Natural killer cell (primary cell): ENCODE data around the gene TMEM169. TPM values are rescaled to one million over a fixed set of nuclear protein-coding genes. Genes with fewer than 3 reads are reported as not detected.

Experiments
- ATAC-seq, 3 donors: fragments of 150-1000 bp in 2 of 3; fragments of 200-7000 bp in 1 of 3; cut with Tn5 transposase; 1 replicate in 1 of 3; 2 replicates in 2 of 3; pipeline ENCODE4 v1.10.0; 2021; ENCODE audit warnings: mild to moderate bottlenecking in 2 of 3, moderate library complexity in 2 of 3
- DNase-seq, 2 donors: peaks; one replicate each; pipeline versions ENCODE4 v3.0.0 to v3.0.0-alpha.2; 2013 to 2021; ENCODE audit warnings: mixed read lengths in 1 of 2
- H3K27ac ChIP-seq: one replicate; pipeline ENCODE4 v1.5.1; 2013; ENCODE audit warnings: mild to moderate bottlenecking, low read length
- H3K27me3 ChIP-seq: one replicate; pipeline ENCODE4 v1.6.1; 2013; ENCODE audit warnings: low read length; ENCODE audit not compliant: control insufficient read depth, insufficient read depth
- H3K36me3 ChIP-seq: one replicate; pipeline ENCODE4 v1.6.1; 2013; ENCODE audit warnings: low read length; ENCODE audit not compliant: control insufficient read depth, insufficient read depth
- H3K4me1 ChIP-seq: one replicate; pipeline ENCODE4 v1.6.1; 2013; ENCODE audit warnings: low read length; ENCODE audit not compliant: control insufficient read depth, insufficient read depth
- H3K4me3 ChIP-seq: one replicate; pipeline ENCODE4 v1.5.1; 2013; ENCODE audit warnings: low read length
- H3K9me3 ChIP-seq: one replicate; pipeline ENCODE4 v1.6.1; 2013; ENCODE audit warnings: low read length; ENCODE audit not compliant: control insufficient read depth, insufficient read depth
- H3K27ac Mint-ChIP-seq, 2 donors: one replicate each; pipeline ENCODE4 v1.8.0; 2022; ENCODE audit warnings: mild to moderate bottlenecking in 2 of 2, mixed read lengths in 2 of 2, moderate library complexity in 1 of 2
- H3K27me3 Mint-ChIP-seq, 2 donors: one replicate each; pipeline ENCODE4 v1.8.0; 2022; ENCODE audit warnings: low read depth in 2 of 2, mixed read lengths in 2 of 2
- H3K36me3 Mint-ChIP-seq: one replicate; pipeline ENCODE4 v1.8.0; 2022; ENCODE audit warnings: mixed read lengths
- H3K4me1 Mint-ChIP-seq, 2 donors: one replicate each; pipeline ENCODE4 v1.8.0; 2022; ENCODE audit warnings: mixed read lengths in 2 of 2
- H3K4me3 Mint-ChIP-seq: one replicate; pipeline ENCODE4 v1.8.0; 2022; ENCODE audit warnings: mild to moderate bottlenecking, moderate library complexity, mixed read lengths
- H3K9me3 Mint-ChIP-seq, 2 donors: one replicate each; pipeline ENCODE4 v1.8.0; 2022; ENCODE audit warnings: mixed read lengths in 2 of 2
- WGBS: methylation state at CpG from one replicate; pipeline ENCODE4 v1.1.7; 2013; ENCODE audit warnings: missing lambda C conversion rate; ENCODE audit not compliant: insufficient coverage; 5-methylcytosine and 5-hydroxymethylcytosine counted together
- intact Hi-C: fragments of 100-400 bp; cut with micrococcal nuclease; formaldehyde crosslinking; loops from one replicate; pipeline ENCODE4 v1.14.2; 2022
- total RNA-seq, 4 donors: library from RNA; stranded (reverse); fragments of 120-200 nt in 1 of 4; gene quantifications; one replicate each; pipeline versions ENCODE4 v1.2.3 to v1.2.4, GENCODE V29; 2013 to 2022
- TF ChIP-seq, protein P1 (sequence below): fragments of 200-600 bp; IDR thresholded peaks from one replicate; pipeline ENCODE4 v1.8.0; 2022; ENCODE audit warnings: antibody characterized with exemption

TMEM169 gene
- total RNA-seq, 3 donors from 2014 or later (not counting 1 experiment from before 2014, with no cell fraction given) = 0.68 to 1.5 (median 0.98) TPM

DNA sequence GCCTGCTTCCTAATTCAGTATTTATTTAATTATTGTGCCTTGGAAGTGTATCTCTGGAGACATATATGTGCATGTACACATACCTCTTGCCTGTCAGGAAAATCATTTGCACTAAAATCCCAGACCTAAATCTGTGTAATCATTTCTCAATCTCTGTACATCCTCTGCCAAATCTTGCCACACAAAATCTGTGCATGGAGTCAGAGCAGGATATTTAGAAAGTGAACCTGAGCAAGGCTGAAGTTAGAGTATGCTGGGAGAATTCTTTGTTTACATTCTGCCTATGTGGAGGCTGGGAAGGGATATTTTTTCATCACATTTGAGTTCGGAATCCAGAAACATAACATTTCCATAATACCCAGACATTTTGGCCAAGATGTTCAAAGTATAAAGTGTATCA is 36.8 kb downstream of the TMEM169 start:
- peaks cover 84% of the 10 kb centered on the region for H3K36me3 ChIP-seq
- H3K9me3 Mint-ChIP-seq = no peaks in the 10 kb centered on the region
- WGBS = no CpG with 5 or more reads among the region's 1 CpG
- no peak for ATAC-seq
- H3K4me1 ChIP-seq = peaks cover 9% of the 10 kb centered on the region
- TF ChIP-seq, protein P1, sequence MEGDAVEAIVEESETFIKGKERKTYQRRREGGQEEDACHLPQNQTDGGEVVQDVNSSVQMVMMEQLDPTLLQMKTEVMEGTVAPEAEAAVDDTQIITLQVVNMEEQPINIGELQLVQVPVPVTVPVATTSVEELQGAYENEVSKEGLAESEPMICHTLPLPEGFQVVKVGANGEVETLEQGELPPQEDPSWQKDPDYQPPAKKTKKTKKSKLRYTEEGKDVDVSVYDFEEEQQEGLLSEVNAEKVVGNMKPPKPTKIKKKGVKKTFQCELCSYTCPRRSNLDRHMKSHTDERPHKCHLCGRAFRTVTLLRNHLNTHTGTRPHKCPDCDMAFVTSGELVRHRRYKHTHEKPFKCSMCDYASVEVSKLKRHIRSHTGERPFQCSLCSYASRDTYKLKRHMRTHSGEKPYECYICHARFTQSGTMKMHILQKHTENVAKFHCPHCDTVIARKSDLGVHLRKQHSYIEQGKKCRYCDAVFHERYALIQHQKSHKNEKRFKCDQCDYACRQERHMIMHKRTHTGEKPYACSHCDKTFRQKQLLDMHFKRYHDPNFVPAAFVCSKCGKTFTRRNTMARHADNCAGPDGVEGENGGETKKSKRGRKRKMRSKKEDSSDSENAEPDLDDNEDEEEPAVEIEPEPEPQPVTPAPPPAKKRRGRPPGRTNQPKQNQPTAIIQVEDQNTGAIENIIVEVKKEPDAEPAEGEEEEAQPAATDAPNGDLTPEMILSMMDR = no peak
- H3K4me3 Mint-ChIP-seq = no peak overlapping the region
- no peaks in the 10 kb centered on the region for H3K9me3 ChIP-seq
- H3K4me3 ChIP-seq = no peak overlapping the region
- DNase-seq = no peak
- peaks cover 56 to 60% of the 10 kb centered on the region in 2 donors for H3K4me1 Mint-ChIP-seq
- intact Hi-C loops = no loop called here
- no peaks in the 10 kb centered on the region for H3K27me3 ChIP-seq
- peaks cover 67% of the 10 kb centered on the region for H3K36me3 Mint-ChIP-seq
- no peak overlapping the region for H3K27ac ChIP-seq
- peak overlapping the region; percentile 42 to 98 for H3K27ac Mint-ChIP-seq
- H3K27me3 Mint-ChIP-seq = no peaks in the 10 kb centered on the region

DNA sequence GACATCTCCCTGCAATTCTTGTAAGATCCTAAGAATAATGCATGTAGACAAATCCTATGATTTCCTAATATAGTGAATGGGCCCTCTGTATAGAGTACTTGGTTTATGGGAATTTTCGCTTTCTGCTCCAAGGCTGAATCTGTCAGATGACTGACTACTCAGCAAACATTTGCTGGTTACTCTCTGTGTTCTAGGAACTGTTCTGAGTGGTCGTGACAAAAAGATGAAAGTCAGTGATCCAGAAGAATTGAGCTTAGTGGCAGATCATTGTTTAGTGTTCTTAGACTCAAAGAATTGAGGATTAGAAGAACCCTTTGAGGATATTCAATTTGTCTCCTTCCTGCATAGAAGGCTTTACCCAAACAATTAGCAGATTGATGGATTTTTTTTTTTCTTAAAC is 37.4 kb downstream of the TMEM169 start:
- Mint-ChIP-seq H3K9me3 (no peaks in the 10 kb centered on the region), H3K27me3 (no peaks in the 10 kb centered on the region), H3K4me3 (no peak overlapping the region), H3K4me1 (peaks cover 49 to 54% of the 10 kb centered on the region in 2 donors), H3K36me3 (peaks cover 60% of the 10 kb centered on the region), H3K27ac (peak overlapping the region; percentile 42 to 98)
- peaks cover 83% of the 10 kb centered on the region for H3K36me3 ChIP-seq
- TF ChIP-seq, protein P1 = no peak
- no peak overlapping the region for H3K4me3 ChIP-seq
- intact Hi-C loops = no loop called here
- WGBS = 90% methylated on average over 2 of the region's 2 CpGs
- no peak overlapping the region for H3K27ac ChIP-seq
- no peaks in the 10 kb centered on the region for H3K9me3 ChIP-seq
- DNase-seq (no peak), ATAC-seq (no peak)
- peaks cover 9% of the 10 kb centered on the region for H3K4me1 ChIP-seq
- H3K27me3 ChIP-seq = no peaks in the 10 kb centered on the region

DNA sequence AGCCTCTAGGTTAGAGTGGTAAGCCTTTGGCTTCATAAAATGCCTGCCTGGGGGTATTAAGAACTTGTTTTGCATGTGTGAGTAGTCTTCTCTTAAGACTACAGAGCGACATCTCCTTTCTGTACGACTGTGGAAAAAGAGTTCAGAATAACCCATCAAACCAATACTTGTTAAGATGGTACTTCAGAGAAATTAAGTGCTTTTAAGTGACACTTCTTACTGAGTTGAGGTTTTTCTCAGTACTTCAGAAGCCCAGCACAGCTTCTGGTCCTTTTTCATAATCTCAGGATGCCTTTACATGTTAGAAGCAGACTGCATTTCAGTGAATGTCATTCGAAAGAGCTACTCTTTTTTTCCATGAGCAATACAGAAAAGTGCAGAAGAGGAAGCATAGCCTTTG is 38.3 kb downstream of the TMEM169 start:
- peaks cover 88% of the 10 kb centered on the region for H3K36me3 ChIP-seq
- DNase-seq (peak in 1 of 2 donors; percentile 41), ATAC-seq (no peak)
- intact Hi-C loops = no loop called here
- TF ChIP-seq, protein P1 = no peak
- Mint-ChIP-seq H3K27ac (peak overlapping the region; percentile 45 to 98), H3K36me3 (peaks cover 55% of the 10 kb centered on the region), H3K4me3 (no peak overlapping the region), H3K4me1 (peaks cover 41 to 52% of the 10 kb centered on the region in 2 donors), H3K9me3 (no peaks in the 10 kb centered on the region), H3K27me3 (no peaks in the 10 kb centered on the region)
- no peak overlapping the region for H3K4me3 ChIP-seq
- no peaks in the 10 kb centered on the region for H3K27me3 ChIP-seq
- H3K27ac ChIP-seq = no peak overlapping the region
- H3K4me1 ChIP-seq = peaks cover 5% of the 10 kb centered on the region
- H3K9me3 ChIP-seq = no peaks in the 10 kb centered on the region
- WGBS = 30% methylated on average over 1 of the region's 3 CpGs

DNA sequence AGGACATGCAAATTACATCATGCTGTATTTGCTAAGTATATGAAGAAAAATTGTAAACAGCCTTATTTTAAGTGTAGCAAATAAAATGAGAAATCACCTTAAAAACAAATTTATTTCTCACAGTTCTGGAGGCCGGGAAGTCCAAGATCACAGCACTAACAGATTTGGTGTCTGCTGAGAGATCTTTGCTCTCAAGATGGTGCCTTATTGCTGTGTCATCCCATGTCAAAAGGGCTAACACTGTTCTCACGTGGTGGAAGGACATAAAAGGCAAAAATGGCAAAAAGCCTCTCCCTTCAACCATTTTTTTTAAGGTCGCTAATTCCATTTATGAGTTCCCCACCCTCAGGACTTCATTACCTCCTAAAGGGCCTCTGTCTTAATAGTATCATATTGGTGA is 39.5 kb downstream of the TMEM169 start:
- no peak overlapping the region for H3K4me3 Mint-ChIP-seq
- peaks cover 96% of the 10 kb centered on the region for H3K36me3 ChIP-seq
- 88% methylated on average over 2 of the region's 3 CpGs for WGBS
- peaks cover 32 to 41% of the 10 kb centered on the region in 2 donors for H3K4me1 Mint-ChIP-seq
- H3K4me1 ChIP-seq = no peaks in the 10 kb centered on the region
- DNase-seq (no peak), ATAC-seq (no peak)
- H3K27ac ChIP-seq = no peak overlapping the region
- TF ChIP-seq, protein P1 = no peak
- intact Hi-C loops = no loop called here
- no peaks in the 10 kb centered on the region for H3K9me3 Mint-ChIP-seq
- H3K27me3 ChIP-seq = no peaks in the 10 kb centered on the region
- peak overlapping the region; percentile 64 for H3K27ac Mint-ChIP-seq
- H3K36me3 Mint-ChIP-seq = peaks cover 59% of the 10 kb centered on the region
- H3K9me3 ChIP-seq = no peaks in the 10 kb centered on the region
- no peaks in the 10 kb centered on the region for H3K27me3 Mint-ChIP-seq
- no peak overlapping the region for H3K4me3 ChIP-seq
